Airway epithelial cell (primary cell): Measurements from ENCODE around the gene EIF4EBP3. TPM values are rescaled to one million over a fixed set of nuclear protein-coding genes. Genes with fewer than 3 reads are reported as not detected.

Experiments
- total RNA-seq: library from RNA; depleted of rRNA; stranded (reverse); fragments of >200 nt; gene quantifications from 2 replicates; pipeline ENCODE4 v1.2.3, GENCODE V29; 2015

EIF4EBP3 gene
- 6.0 and 6.3 TPM in 2 replicates for total RNA-seq

DNA sequence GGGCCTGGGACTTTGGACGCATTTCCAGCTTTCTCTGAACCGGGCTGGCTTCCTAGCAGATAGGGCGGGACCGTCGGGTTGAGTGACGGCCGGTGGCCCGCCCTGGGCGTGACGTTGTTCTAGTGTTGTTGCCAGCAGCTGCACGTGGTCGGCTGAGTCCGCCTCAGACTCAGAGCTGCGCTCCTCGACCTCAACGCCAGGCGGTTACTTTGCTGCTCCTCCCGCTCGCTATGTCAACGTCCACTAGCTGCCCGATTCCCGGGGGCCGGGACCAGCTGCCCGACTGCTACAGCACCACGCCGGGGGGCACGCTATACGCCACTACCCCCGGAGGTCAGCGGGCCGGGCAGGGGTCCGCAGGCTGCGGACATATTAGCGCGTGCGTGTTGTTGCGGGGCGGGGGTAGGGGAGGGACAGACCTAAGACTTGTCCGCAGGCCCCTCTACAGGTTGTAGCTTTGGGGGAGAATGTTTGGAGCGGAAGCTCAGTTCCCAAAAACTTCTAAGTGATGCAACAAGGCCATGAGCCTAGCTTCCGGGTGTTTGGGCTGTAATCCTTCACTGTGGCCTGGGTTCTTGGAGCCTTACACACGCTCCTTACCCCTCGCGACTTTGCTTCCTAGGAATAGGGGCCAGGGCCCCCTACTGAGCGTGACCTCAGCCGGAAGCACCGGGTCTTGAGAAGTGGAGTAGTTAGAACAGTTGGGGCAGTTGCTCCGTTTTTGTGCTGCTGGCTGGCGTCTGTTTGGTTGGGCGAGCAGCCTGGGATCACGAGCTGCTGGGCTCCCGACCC is at the start of gene EIF4EBP3:
Gene EIF4EBP3 (plus strand): TSS at position 155 of the 792 bp plus-strand sequence. CDS start 76 bp downstream, at position 231.

DNA sequence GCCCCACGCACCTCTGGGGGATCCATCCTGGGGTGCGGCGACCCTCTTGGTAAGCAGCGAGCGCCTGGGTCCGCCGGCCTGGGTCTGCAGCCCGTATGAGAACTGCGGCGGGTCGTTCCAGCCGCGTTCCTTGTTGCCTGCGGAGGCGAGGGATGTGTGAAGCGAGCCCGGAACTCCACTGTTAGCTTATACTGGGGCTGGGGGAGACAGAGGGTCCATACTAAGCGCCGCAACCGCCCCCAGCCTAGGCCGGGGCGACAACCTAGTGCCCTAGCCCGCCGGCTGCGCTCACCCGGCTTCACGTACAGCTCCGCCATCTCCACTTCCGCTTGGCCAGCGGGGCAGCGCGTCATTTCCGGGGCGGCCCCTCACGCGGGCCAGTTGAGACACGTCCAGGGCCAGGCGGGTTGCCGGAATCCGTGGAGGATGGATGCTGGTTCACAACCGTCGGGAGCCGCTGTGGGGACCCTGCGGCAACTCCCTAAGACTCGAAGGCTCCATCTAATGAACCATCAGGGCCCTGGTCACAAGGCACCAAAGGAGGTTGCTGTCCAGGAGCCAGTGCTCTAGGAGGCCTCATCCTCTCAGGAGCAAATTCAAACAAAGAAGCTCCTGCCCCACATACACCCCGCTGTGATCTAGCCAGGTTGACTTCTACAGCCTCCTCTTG is 9.8 kb downstream of the EIF4EBP3 start, which contains the start of gene SRA1:
Gene SRA1 (minus strand): TSS at position 338 of the 670 bp plus-strand sequence. CDS start 21 bp downstream, at position 317.

DNA sequence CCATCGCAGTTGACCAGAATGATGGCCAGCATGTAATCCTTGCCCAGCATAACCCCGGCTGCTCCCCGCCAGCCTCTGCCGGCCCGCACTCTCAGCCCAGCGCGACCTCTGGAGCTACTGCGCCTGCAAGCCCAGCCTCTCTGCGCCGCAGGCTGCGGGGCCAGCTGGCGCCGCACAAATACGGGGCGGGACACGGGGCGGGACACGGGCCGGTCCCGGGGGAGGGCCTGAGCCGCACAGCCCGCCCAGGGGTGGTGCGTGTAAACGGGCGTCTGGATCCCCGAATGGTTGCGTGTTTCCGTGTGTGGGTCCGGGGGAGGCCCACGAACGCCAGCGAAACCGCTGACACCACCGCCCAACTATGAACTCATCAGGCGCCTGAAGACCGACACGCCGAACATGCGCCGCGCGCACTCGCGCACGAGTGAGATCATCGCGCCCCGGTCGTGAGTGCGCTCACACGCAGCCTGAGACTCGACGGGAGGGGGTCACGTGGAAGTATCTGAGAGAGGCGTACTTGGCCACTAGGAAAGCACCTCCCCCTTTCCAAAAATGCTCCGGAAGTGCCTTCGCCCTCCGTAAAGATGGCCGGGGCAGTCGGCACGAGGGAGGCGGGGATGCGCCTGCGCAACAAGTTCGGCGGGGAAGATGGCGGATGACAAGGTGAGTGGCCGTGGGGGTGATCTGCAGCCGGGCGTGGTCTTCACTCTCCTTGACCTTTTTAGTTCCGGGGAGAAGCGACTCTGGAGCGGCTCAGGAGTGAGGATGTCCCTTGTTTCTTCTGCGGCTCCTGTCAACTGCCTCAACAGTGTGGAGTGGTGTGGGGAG is 16.9 kb downstream of the EIF4EBP3 start, which contains the start of the genes APBB3 and SLC35A4:
Gene APBB3 (minus strand): TSS at position 403 of the 828 bp plus-strand sequence. CDS start 353 bp downstream, at position 50.
Gene SLC35A4 (plus strand): TSS at position 633 of the 828 bp plus-strand sequence. CDS start 2,342 bp downstream, outside the sequence.

Other genes with a start within 250 kb of the EIF4EBP3 start
- gene PFDN1, start 244.6 kb upstream of the EIF4EBP3 start, total RNA-seq: 87.7 and 92.6 TPM in 2 replicates
- gene HBEGF, start 201.1 kb upstream of the EIF4EBP3 start, total RNA-seq: 16.0 and 18.1 TPM in 2 replicates
- not detected in 2 replicates for gene SLC4A9, start 187.5 kb upstream of the EIF4EBP3 start, total RNA-seq
- gene ANKHD1, start 145.8 kb upstream of the EIF4EBP3 start, total RNA-seq: 37.6 and 40.0 TPM in 2 replicates
- gene SRA1, start 9.8 kb downstream of the EIF4EBP3 start, total RNA-seq: 31.1 and 38.7 TPM in 2 replicates
- gene APBB3, start 16.9 kb downstream of the EIF4EBP3 start, total RNA-seq: 7.4 and 8.0 TPM in 2 replicates
- gene SLC35A4, start 17.2 kb downstream of the EIF4EBP3 start, total RNA-seq: 40.3 and 45.9 TPM in 2 replicates
- gene CD14, start 85.5 kb downstream of the EIF4EBP3 start, total RNA-seq: 0.35 TPM in 1 of 2 replicates, not detected in the other
- gene TMCO6, start 91.8 kb downstream of the EIF4EBP3 start, total RNA-seq: 20.9 and 39.2 TPM in 2 replicates
- gene NDUFA2, start 100.0 kb downstream of the EIF4EBP3 start, total RNA-seq: 64.0 and 70.0 TPM in 2 replicates
- gene IK, start 100.2 kb downstream of the EIF4EBP3 start, total RNA-seq: 74.9 and 77.6 TPM in 2 replicates
- 12.9 and 19.2 TPM in 2 replicates for gene WDR55, start 117.2 kb downstream of the EIF4EBP3 start, total RNA-seq
- gene DND1, start 125.9 kb downstream of the EIF4EBP3 start, total RNA-seq: 0.28 and 0.35 TPM in 2 replicates
- 83.6 TPM in 2 replicates for gene HARS1, start 143.7 kb downstream of the EIF4EBP3 start, total RNA-seq
- gene HARS2, start 143.8 kb downstream of the EIF4EBP3 start, total RNA-seq: 33.1 and 35.0 TPM in 2 replicates
- gene ZMAT2, start 152.8 kb downstream of the EIF4EBP3 start, total RNA-seq: 33.2 and 34.5 TPM in 2 replicates
- 0.14 TPM in 2 replicates for gene PCDHA1, start 238.5 kb downstream of the EIF4EBP3 start, total RNA-seq
- gene PCDHA2, start 247.2 kb downstream of the EIF4EBP3 start, total RNA-seq: not detected in 2 replicates